ENCODE measurements around the gene PFKFB3.

Gene PFKFB3

DNA sequence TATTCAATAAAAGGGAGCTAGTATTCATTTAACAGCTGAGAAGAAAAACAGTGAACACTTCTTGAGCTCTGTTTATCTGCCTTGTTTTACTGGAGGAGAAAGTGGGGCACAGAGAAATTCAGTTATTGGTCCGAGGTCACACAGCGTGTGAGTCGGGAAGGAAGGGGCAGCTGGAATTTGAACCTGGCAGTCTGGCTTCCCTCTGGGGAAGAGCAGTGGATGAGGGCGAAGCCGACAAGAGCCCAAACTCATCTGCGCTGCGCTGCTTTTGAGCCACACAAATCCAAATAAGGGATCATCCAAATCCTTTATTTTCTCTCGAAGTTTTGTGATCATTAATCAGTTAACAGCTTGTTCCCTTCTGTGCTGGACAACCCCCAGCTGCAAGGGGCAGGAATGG lies 23.7 kb upstream of the PFKFB3 start:
- intact Hi-C loops (cut with DNase I; ENCODE audit: low total_unique reads), result no loop called here

DNA sequence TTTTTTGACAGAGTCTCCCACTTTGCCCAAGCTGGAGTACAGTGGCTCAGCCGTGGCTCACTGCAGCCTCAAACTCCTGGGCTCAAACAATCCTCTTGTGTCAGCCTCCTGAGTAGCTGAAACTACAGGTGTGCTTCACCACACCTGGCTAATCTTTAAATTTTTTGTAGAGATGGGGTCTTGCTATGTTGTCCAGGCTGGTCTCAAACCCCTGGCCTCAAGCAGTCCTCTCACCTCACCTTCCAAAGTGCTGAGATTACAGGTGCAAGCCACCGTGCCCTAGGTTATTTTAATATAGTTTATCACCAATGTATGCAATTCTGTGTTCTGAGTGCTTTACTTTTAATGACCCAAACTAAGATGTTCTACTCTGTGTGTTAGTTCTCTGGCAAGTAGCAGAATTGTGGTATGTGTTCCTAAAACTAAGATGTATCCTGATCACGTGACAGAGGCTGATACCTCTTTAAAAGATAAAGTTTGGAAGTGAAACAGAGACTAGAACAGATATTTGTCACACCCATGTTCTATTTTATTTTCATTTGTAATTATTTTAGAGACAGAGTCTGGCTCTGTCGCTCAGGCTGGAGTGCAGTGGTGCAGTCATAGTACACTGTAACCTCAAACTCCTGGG lies 22.1 kb upstream of the PFKFB3 start:
- no peak for DNase-seq
- no peaks in the 10 kb centered on the region for H3K27me3 ChIP-seq
- H3K4me1 ChIP-seq, result peaks cover 0 to 28% (median 11%) of the 10 kb centered on the region in 4 donors
- intact Hi-C loops (cut with DNase I; ENCODE audit: low total_unique reads), result no loop called here
- TF ChIP-seq, protein P1, sequence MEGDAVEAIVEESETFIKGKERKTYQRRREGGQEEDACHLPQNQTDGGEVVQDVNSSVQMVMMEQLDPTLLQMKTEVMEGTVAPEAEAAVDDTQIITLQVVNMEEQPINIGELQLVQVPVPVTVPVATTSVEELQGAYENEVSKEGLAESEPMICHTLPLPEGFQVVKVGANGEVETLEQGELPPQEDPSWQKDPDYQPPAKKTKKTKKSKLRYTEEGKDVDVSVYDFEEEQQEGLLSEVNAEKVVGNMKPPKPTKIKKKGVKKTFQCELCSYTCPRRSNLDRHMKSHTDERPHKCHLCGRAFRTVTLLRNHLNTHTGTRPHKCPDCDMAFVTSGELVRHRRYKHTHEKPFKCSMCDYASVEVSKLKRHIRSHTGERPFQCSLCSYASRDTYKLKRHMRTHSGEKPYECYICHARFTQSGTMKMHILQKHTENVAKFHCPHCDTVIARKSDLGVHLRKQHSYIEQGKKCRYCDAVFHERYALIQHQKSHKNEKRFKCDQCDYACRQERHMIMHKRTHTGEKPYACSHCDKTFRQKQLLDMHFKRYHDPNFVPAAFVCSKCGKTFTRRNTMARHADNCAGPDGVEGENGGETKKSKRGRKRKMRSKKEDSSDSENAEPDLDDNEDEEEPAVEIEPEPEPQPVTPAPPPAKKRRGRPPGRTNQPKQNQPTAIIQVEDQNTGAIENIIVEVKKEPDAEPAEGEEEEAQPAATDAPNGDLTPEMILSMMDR (IDR thresholded peaks at IDR 0.05), result no peak
- no peak overlapping the region for H3K4me3 ChIP-seq
- peaks cover 0 to 6% (median 0%) of the 10 kb centered on the region in 3 donors for H3K36me3 ChIP-seq
- H3K27ac ChIP-seq, result no peak overlapping the region
- no peaks in the 10 kb centered on the region for H3K9me3 ChIP-seq

More for the DNA sequence above, 23.7 kb upstream of the PFKFB3 start:
- Histone ChIP-seq H3K4me3 (no peak overlapping the region), H3K36me3 (peaks cover 0 to 6% (median 0%) of the 10 kb centered on the region in 3 donors), H3K27ac (no peak overlapping the region), H3K27me3 (no peaks in the 10 kb centered on the region), H3K9me3 (no peaks in the 10 kb centered on the region), H3K4me1 (peaks cover 0 to 43% (median 14%) of the 10 kb centered on the region in 4 donors)
- DNase-seq, result no peak
- TF ChIP-seq, protein P1 (IDR thresholded peaks at IDR 0.05), result no peak

GRCh38 chr10:6181249-6181648 lies 21.5 kb upstream of the PFKFB3 start:
- Histone ChIP-seq H3K4me1 (peaks cover 0 to 23% (median 9%) of the 10 kb centered on the region in 4 donors), H3K9me3 (no peaks in the 10 kb centered on the region), H3K27ac (no peak overlapping the region), H3K4me3 (no peak overlapping the region), H3K36me3 (peaks cover 0 to 2% (median 0%) of the 10 kb centered on the region in 3 donors), H3K27me3 (no peaks in the 10 kb centered on the region)
- TF ChIP-seq, protein P1 (IDR thresholded peaks at IDR 0.05), result no peak
- DNase-seq, result no peak
- intact Hi-C loops (cut with DNase I; ENCODE audit: low total_unique reads), result no loop called here

DNA sequence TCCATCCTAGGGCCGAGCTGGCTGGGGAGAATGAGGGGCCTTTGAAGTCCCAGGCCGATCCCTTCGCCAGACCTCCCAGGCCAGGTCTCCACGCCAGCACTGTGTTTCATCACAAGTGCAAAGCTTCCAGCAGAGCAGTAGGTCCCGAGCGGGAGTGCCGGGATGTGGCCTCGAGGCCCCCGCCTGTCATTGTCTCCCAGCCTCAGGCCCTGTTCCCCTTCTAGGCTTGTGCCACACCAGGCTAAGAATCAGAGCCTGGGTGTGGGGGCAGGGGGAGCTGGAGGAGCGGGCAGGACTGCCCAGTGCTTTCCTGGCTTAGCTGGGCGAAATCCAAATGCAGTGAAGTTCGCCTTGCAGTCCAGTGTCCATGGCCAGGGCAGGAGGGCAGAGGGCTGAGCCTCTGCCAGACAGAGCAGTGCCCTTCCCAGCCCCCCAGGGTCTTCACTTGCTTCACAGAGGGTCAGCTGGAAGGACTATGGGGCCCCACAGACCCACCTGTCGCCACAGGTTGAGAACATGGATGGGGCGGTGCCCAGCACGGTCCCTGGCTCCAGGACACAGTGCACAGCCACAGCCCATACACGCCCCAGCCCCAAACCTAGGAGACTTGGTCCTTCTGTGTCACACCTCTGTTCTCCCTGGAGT lies 20.2 kb upstream of the PFKFB3 start:
- TF ChIP-seq, protein P1 (IDR thresholded peaks at IDR 0.05), result no peak
- no peaks in the 10 kb centered on the region for H3K9me3 ChIP-seq
- no peaks in the 10 kb centered on the region for H3K27me3 ChIP-seq
- H3K27ac ChIP-seq, result no peak overlapping the region
- no peaks in the 10 kb centered on the region for H3K36me3 ChIP-seq
- H3K4me1 ChIP-seq, result peaks cover 0 to 13% (median 4%) of the 10 kb centered on the region in 4 donors
- no peak overlapping the region for H3K4me3 ChIP-seq
- DNase-seq, result no peak
- intact Hi-C loops (cut with DNase I; ENCODE audit: low total_unique reads), result no loop called here

DNA sequence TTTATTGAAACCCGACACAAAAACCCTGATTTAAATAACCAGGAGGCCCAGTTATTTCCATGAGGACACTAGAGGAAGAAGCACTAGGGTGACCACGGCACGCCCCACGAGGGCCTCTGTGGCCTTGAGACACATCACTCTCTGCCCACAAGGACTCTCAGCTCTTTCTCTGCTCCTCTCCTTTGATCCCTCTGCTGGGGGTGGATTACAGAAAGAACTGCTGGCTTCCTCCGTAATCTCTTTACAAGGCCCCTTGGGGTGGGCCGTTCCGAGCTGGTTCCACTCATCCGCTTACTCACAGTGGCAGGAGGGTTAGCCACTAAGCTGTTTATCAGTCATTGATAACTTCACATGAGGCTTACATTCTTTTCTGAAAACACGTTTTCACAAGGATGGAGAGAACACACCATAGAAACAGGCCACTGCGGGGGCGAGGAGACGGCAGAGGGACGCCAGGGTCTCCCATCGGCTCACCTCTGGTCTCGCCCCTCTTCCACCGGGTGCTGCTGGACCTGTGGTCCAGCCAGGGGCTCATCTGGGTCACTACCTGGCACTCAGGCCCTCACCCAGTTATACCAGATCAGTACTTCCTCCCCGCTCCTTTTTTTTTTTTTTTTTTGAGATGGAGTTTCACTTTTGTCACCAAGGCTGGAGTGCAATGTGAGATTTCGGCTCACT lies 17.6 kb upstream of the PFKFB3 start:
- Histone ChIP-seq H3K9me3 (no peaks in the 10 kb centered on the region), H3K36me3 (no peaks in the 10 kb centered on the region), H3K27ac (no peak overlapping the region), H3K4me1 (no peaks in the 10 kb centered on the region), H3K4me3 (no peak overlapping the region), H3K27me3 (no peaks in the 10 kb centered on the region)
- intact Hi-C loops (cut with DNase I; ENCODE audit: low total_unique reads), result no loop called here
- TF ChIP-seq, protein P1 (IDR thresholded peaks at IDR 0.05), result no peak
- DNase-seq, result no peak

Measured in tibial artery (tissue), 4 donors.